Mesendoderm (in vitro differentiated cells): ENCODE results near the gene ANKS1B.

Experiments used
- DNase-seq: peaks from one replicate; pipeline ENCODE4 v3.0.0; 2013
- H2AK5ac ChIP-seq: 2 replicates; pipeline ENCODE4 v1.6.1; 2013; ENCODE audit warnings: low read length, inconsistent platforms
- H2BK120ac ChIP-seq: 2 replicates; pipeline ENCODE4 v1.6.1; 2013; ENCODE audit warnings: low read depth, mild to moderate bottlenecking, low read length, moderate library complexity, mixed read lengths
- H2BK15ac ChIP-seq: replicated peaks from 2 replicates; pipeline ENCODE4 v1.6.1; 2013; ENCODE audit warnings: low read depth, mild to moderate bottlenecking, moderate library complexity
- H2BK5ac ChIP-seq: 2 replicates; pipeline ENCODE4 v1.6.1; 2013; ENCODE audit warnings: low read length, inconsistent platforms
- H3K18ac ChIP-seq: 2 replicates; pipeline ENCODE4 v1.6.1; 2013; ENCODE audit warnings: mild to moderate bottlenecking, low read length, mixed read lengths
- H3K23ac ChIP-seq: one replicate; pipeline ENCODE4 v1.6.1; 2013; ENCODE audit warnings: low read length
- H3K27ac ChIP-seq: 2 replicates; pipeline ENCODE4 v1.5.1; 2013; ENCODE audit warnings: low read depth, mild to moderate bottlenecking, inconsistent platforms, low read length, moderate library complexity
- H3K27me3 ChIP-seq: 2 replicates; pipeline ENCODE4 v1.6.1; 2013; ENCODE audit warnings: low read length, control low read depth, mild to moderate bottlenecking, inconsistent platforms; ENCODE audit not compliant: insufficient read depth, poor library complexity
- H3K36me3 ChIP-seq: 2 replicates; pipeline ENCODE4 v1.6.1; 2013; ENCODE audit warnings: low read length, inconsistent platforms; ENCODE audit not compliant: control insufficient read depth, insufficient read depth
- H3K4ac ChIP-seq: one replicate; pipeline ENCODE4 v1.6.1; 2013; ENCODE audit warnings: low read depth, mild to moderate bottlenecking, low read length, moderate library complexity
- H3K4me1 ChIP-seq: 2 replicates; pipeline ENCODE4 v1.6.1; 2013; ENCODE audit warnings: low read depth, low read length, inconsistent platforms; ENCODE audit not compliant: control insufficient read depth
- H3K4me2 ChIP-seq: 2 replicates; pipeline ENCODE4 v1.6.1; 2013; ENCODE audit warnings: low read length
- H3K4me3 ChIP-seq: 2 replicates; pipeline ENCODE4 v1.5.1; 2013; ENCODE audit warnings: mild to moderate bottlenecking, low read length
- H3K56ac ChIP-seq: one replicate; pipeline ENCODE4 v1.6.1; 2013; ENCODE audit warnings: low read length
- H3K79me1 ChIP-seq: 2 replicates; pipeline ENCODE4 v1.6.1; 2013; ENCODE audit warnings: low read length, inconsistent platforms
- H3K79me2 ChIP-seq: 2 replicates; pipeline ENCODE4 v1.6.1; 2013; ENCODE audit warnings: mild to moderate bottlenecking, low read length; ENCODE audit not compliant: control insufficient read depth, insufficient read depth
- H3K9ac ChIP-seq: 2 replicates; pipeline ENCODE4 v1.6.1; 2013; ENCODE audit warnings: low read length, inconsistent platforms
- H4K5ac ChIP-seq: one replicate; pipeline ENCODE4 v1.6.1; 2013; ENCODE audit warnings: low read length
- H4K8ac ChIP-seq: one replicate; pipeline ENCODE4 v1.6.1; 2013; ENCODE audit warnings: low read depth, mild to moderate bottlenecking, control low read depth, low read length, moderate library complexity
- WGBS: extraction: QIAGEN DNeasy Blood & Tissue Kit; methylation state at CpG from one replicate; pipeline ENCODE4 v1.1.7; 2013; ENCODE audit warnings: low lambda C conversion rate, missing lambda C conversion rate; ENCODE audit not compliant: insufficient coverage; ENCODE audit errors: extremely low coverage; 5-methylcytosine and 5-hydroxymethylcytosine counted together

ANKS1B gene

GRCh38 chr12:99861731-99862130 is 123.0 kb downstream of the ANKS1B start:
- H2AK5ac ChIP-seq = no peak overlapping the region
- no peak overlapping the region for H2BK15ac ChIP-seq
- H3K23ac ChIP-seq = no peak overlapping the region
- no peak for DNase-seq
- H3K4me3 ChIP-seq = no peak overlapping the region
- H3K27me3 ChIP-seq = no peaks in the 10 kb centered on the region
- no peak overlapping the region for H3K27ac ChIP-seq
- H3K18ac ChIP-seq = no peak overlapping the region
- no peak overlapping the region for H2BK5ac ChIP-seq
- no peaks in the 10 kb centered on the region for H3K79me2 ChIP-seq
- no peak overlapping the region for H4K8ac ChIP-seq
- no peak overlapping the region for H3K56ac ChIP-seq
- no peak overlapping the region for H4K5ac ChIP-seq
- WGBS = no CpG with 5 or more reads among the region's 4 CpGs
- H3K36me3 ChIP-seq = no peaks in the 10 kb centered on the region
- H3K4me1 ChIP-seq = no peaks in the 10 kb centered on the region
- H3K4me2 ChIP-seq = no peak overlapping the region
- no peak overlapping the region for H3K4ac ChIP-seq
- no peak overlapping the region for H3K9ac ChIP-seq
- no peak overlapping the region for H2BK120ac ChIP-seq
- H3K79me1 ChIP-seq = no peaks in the 10 kb centered on the region

DNA sequence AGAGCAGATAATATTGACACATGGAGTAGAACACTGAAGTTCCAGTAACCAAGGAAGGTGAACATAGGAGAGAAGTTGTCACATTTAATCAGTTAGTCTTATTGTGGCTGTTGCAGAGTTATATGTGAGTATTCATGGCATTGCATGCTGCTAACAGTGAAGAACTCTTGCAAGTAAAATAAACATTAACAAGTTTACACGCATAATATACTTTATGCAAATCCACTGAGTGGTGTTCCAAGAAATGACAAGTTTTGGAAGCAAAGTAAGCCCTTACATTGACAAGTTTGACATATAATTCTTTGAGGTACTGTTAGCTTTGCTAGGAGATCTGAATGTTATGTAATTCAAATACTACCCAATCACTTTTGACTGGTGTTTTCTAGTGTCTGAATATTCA is 125.6 kb downstream of the ANKS1B start:
- no peak overlapping the region for H3K27ac ChIP-seq

GRCh38 chr12:99852666-99853065 is 132.1 kb downstream of the ANKS1B start:
- Histone ChIP-seq H3K23ac (no peak overlapping the region), H2BK15ac (no peak overlapping the region), H2BK5ac (no peak overlapping the region), H2AK5ac (no peak overlapping the region), H3K56ac (no peak overlapping the region), H3K18ac (no peak overlapping the region), H3K36me3 (no peaks in the 10 kb centered on the region), H4K8ac (no peak overlapping the region), H3K4me3 (no peak overlapping the region), H3K4me2 (no peak overlapping the region), H3K27me3 (no peaks in the 10 kb centered on the region), H3K9ac (no peak overlapping the region), H3K4ac (no peak overlapping the region), H3K4me1 (no peaks in the 10 kb centered on the region), H4K5ac (no peak overlapping the region), H3K79me1 (no peaks in the 10 kb centered on the region), H3K79me2 (no peaks in the 10 kb centered on the region), H3K27ac (no peak overlapping the region), H2BK120ac (no peak overlapping the region)
- no CpG with 5 or more reads among the region's 5 CpGs for WGBS
- DNase-seq = peak; percentile 55

More for the DNA sequence above, 125.6 kb downstream of the ANKS1B start:
- no peaks in the 10 kb centered on the region for H3K4me1 ChIP-seq
- H2BK15ac ChIP-seq = no peak overlapping the region
- DNase-seq = no peak
- H3K56ac ChIP-seq = no peak overlapping the region
- no peaks in the 10 kb centered on the region for H3K79me2 ChIP-seq
- no CpG with 5 or more reads among the region's 1 CpG for WGBS
- no peaks in the 10 kb centered on the region for H3K79me1 ChIP-seq
- H3K9ac ChIP-seq = no peak overlapping the region
- H4K8ac ChIP-seq = no peak overlapping the region
- H3K4me3 ChIP-seq = no peak overlapping the region
- H2BK120ac ChIP-seq = no peak overlapping the region
- H3K4ac ChIP-seq = no peak overlapping the region
- no peak overlapping the region for H3K23ac ChIP-seq
- no peak overlapping the region for H3K18ac ChIP-seq
- no peaks in the 10 kb centered on the region for H3K27me3 ChIP-seq
- H2BK5ac ChIP-seq = no peak overlapping the region
- no peaks in the 10 kb centered on the region for H3K36me3 ChIP-seq
- H2AK5ac ChIP-seq = no peak overlapping the region
- no peak overlapping the region for H3K4me2 ChIP-seq
- H4K5ac ChIP-seq = no peak overlapping the region

- Histone ChIP-seq H3K36me3 (no peaks in the 10 kb centered on the region), H2BK120ac (no peak overlapping the region), H3K56ac (no peak overlapping the region), H3K79me2 (no peaks in the 10 kb centered on the region), H3K4me2 (no peak overlapping the region), H2BK5ac (no peak overlapping the region), H3K79me1 (no peaks in the 10 kb centered on the region), H3K27me3 (no peaks in the 10 kb centered on the region), H3K18ac (no peak overlapping the region), H3K4me3 (no peak overlapping the region), H4K5ac (no peak overlapping the region), H4K8ac (no peak overlapping the region), H3K9ac (no peak overlapping the region), H2AK5ac (no peak overlapping the region), H3K4ac (no peak overlapping the region), H3K4me1 (no peaks in the 10 kb centered on the region), H3K23ac (no peak overlapping the region), H2BK15ac (no peak overlapping the region), H3K27ac (no peak overlapping the region)
- peak; percentile 37 for DNase-seq
Observed at GRCh38 chr12:99847936-99848335, 136.8 kb downstream of the ANKS1B start.

- no peaks in the 10 kb centered on the region for H3K79me1 ChIP-seq
- H3K27me3 ChIP-seq = no peaks in the 10 kb centered on the region
- WGBS = no CpG with 5 or more reads among the region's 2 CpGs
- H3K4me2 ChIP-seq = no peak overlapping the region
- DNase-seq = no peak
- H3K23ac ChIP-seq = no peak overlapping the region
- H3K4ac ChIP-seq = no peak overlapping the region
- H3K18ac ChIP-seq = no peak overlapping the region
- no peaks in the 10 kb centered on the region for H3K4me1 ChIP-seq
- H2BK15ac ChIP-seq = no peak overlapping the region
- H4K5ac ChIP-seq = no peak overlapping the region
- H3K79me2 ChIP-seq = no peaks in the 10 kb centered on the region
- H2BK120ac ChIP-seq = no peak overlapping the region
- no peak overlapping the region for H3K4me3 ChIP-seq
- no peak overlapping the region for H4K8ac ChIP-seq
- no peak overlapping the region for H3K9ac ChIP-seq
- H2AK5ac ChIP-seq = no peak overlapping the region
- H3K36me3 ChIP-seq = no peaks in the 10 kb centered on the region
- no peak overlapping the region for H2BK5ac ChIP-seq
- no peak overlapping the region for H3K56ac ChIP-seq
- no peak overlapping the region for H3K27ac ChIP-seq
Observed at GRCh38 chr12:99834710-99835109, 150.0 kb downstream of the ANKS1B start.

DNA sequence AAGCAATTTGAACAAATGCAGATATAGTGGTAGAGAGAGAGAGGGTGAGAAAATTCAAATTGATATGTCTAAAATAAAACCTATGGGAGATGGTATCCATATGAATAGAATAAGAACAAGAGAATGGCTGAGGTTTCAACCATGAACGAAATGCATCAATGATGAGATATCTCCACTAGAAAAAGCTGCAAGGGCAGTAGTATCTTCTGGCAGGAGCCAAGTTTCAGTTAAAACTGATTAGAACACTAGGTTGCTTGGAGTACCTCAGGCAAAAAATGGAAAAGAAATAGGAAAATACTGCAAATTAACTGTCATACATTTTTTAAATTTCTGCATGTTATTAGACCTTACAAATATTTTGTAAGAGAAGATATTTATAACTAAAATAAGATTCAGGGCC is 151.3 kb downstream of the ANKS1B start:
- H3K9ac ChIP-seq = no peak overlapping the region

More for the DNA sequence above, 151.3 kb downstream of the ANKS1B start:
- Histone ChIP-seq H3K27ac (no peak overlapping the region), H3K4me2 (no peak overlapping the region), H3K23ac (no peak overlapping the region), H3K79me2 (no peaks in the 10 kb centered on the region), H4K8ac (no peak overlapping the region), H3K27me3 (no peaks in the 10 kb centered on the region), H3K36me3 (no peaks in the 10 kb centered on the region), H3K79me1 (no peaks in the 10 kb centered on the region), H3K4me1 (no peaks in the 10 kb centered on the region), H2BK5ac (no peak overlapping the region), H3K4ac (no peak overlapping the region), H2AK5ac (no peak overlapping the region), H4K5ac (no peak overlapping the region), H2BK15ac (no peak overlapping the region), H2BK120ac (no peak overlapping the region), H3K4me3 (no peak overlapping the region), H3K56ac (no peak overlapping the region), H3K18ac (no peak overlapping the region)
- DNase-seq = no peak
- no CpG with 5 or more reads among the region's 1 CpG for WGBS
